OCI-LY3 (cell line): ENCODE measurements around the gene FGD4.

ENCODE experiments used
- EZH2phosphoT487 ChIP-seq: fragments of 200-600 bp; shearing (Covaris generic); IDR thresholded peaks from 2 replicates; pipeline ENCODE4 v1.6.1; 2018; ENCODE audit warnings: antibody characterized with exemption, mixed run types, low read depth
- TF ChIP-seq, protein P1 (sequence below): fragments of 200-600, 300-600 bp; sonication (generic); IDR thresholded peaks from 2 replicates; pipeline ENCODE4 v1.5.1; 2014; ENCODE audit warnings: antibody characterized with exemption, low read length, low read depth

- TF ChIP-seq, protein P1, sequence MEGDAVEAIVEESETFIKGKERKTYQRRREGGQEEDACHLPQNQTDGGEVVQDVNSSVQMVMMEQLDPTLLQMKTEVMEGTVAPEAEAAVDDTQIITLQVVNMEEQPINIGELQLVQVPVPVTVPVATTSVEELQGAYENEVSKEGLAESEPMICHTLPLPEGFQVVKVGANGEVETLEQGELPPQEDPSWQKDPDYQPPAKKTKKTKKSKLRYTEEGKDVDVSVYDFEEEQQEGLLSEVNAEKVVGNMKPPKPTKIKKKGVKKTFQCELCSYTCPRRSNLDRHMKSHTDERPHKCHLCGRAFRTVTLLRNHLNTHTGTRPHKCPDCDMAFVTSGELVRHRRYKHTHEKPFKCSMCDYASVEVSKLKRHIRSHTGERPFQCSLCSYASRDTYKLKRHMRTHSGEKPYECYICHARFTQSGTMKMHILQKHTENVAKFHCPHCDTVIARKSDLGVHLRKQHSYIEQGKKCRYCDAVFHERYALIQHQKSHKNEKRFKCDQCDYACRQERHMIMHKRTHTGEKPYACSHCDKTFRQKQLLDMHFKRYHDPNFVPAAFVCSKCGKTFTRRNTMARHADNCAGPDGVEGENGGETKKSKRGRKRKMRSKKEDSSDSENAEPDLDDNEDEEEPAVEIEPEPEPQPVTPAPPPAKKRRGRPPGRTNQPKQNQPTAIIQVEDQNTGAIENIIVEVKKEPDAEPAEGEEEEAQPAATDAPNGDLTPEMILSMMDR: no peak
- TF ChIP-seq EZH2phosphoT487: no peak
These were observed 293.0 kb downstream of the FGD4 start for GRCh38 chr12:32692358-32692757.
